NCI-H146 (cell line): ENCODE measurements around the gene REEP1.

Source experiments
- DNase-seq: peaks from one replicate; lab custom pipeline; 2025; lab: John Stamatoyannopoulos, UW

The REEP1 gene, protein sequence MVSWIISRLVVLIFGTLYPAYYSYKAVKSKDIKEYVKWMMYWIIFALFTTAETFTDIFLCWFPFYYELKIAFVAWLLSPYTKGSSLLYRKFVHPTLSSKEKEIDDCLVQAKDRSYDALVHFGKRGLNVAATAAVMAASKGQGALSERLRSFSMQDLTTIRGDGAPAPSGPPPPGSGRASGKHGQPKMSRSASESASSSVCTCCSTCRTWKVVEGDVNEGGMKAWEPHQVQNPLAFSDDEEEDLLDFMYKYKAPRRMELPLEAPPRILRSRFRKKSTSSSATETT

DNA sequence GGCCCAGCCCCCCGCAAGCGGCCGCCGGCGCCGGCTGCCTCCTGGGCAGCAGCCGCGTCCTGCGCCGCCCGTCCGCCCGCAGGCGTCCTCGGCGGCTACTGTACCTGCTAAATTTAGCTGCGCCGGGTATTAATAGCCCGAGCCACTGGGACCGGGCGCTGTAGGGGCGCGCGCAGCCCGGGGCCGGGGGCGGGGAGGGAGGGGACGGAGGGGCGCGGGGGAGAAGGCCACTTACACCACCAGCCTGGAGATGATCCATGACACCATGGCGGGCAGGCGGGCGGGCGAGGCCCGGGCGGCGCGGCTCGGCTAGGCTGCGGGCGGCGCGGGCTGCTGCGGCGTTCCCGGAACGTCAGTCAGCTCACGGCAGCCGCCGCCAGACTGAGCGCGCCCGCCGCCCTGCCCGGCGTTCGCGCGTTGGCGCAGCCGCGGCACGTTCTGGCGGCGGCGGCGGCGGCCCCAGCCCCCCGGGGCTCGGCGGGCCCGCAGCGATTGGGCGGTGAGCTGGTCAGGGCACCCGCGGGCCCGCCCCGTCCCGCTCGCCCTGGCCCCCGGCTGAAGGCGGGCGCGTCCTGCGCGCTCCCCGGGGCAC lies at the start of gene REEP1:
Gene REEP1 (minus strand): TSS at position 383 of the 592 bp plus-strand sequence. CDS start 116 bp downstream, at position 267.
- peak; percentile 61 for DNase-seq

DNA sequence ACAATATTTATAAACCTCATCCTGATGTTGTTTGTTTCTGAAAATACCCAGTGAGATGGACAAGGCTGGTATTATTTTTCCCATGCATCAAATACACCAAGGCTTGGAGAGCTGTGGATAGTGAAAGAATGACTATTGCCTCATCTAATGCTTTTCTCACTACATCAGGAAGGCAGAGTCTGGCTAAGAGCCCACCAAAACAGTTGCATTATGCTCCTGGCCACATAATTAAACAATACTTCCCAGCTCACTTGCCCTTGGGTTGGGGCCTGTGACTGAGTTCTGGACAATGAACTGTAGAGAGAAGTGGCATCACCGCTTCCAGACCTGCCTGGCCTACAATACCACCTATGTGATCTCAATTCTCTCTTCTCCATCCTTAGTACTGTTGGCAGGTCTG lies 46.4 kb upstream of the REEP1 start:
- no peak for DNase-seq

DNA sequence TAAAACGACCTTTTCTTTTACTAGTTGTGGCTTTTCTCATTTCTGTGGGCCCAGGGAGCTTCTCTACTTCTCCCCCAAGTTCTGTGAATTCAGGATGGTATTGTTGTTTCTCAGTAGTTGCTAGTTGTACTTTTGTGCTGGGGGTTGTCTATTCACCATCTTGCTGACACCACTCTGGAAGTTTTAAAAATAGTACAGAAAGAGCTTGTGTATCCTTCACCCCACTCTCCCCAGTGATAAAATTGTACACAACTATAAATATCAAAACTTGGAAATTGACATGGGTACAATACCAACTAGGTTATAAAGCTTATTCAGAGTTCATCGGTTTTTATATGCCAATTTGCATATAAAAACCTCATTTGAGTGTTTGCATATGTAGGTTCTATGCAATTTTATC lies 45.3 kb upstream of the REEP1 start:
- DNase-seq: no peak

DNA sequence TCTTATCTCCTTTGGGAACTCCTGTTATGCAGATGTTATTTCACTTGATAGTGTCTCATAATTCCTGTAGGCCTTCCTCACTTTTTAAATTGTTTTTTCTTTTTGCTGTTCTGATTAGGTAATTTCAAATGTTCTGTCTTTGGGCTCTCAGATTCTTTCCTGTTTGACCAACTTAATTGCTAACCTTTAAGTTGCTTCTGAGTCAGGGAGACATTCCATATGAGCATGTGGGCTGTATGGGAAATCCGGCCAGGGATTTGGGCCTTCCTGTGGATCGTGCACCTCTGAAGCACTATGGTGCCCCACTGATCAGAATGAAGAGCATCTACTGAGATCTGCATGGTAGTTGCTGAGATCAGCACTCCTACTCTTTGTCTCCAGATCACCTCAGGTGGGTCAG lies 44.7 kb upstream of the REEP1 start:
- no peak for DNase-seq

DNA sequence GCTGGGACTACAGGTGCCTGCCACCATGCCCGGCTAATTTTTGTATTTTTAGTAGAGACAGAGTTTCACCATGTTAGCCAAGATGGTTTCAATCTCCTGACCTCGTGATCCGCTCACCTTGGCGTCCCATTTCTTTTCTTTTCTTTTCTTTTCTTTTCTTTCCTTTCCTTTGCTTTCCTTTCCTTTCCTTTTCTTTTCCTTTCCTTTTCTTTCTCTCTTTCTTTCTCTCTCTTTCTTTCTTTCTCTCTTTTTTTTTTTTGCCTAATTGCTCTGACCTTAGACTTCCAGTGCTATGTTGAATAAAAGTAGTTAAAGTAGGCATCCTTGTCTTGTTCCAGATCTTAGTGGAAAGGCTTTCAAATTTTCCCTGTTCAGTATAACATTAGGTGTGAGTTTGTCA lies 41.0 kb upstream of the REEP1 start:
- DNase-seq: no peak

DNA sequence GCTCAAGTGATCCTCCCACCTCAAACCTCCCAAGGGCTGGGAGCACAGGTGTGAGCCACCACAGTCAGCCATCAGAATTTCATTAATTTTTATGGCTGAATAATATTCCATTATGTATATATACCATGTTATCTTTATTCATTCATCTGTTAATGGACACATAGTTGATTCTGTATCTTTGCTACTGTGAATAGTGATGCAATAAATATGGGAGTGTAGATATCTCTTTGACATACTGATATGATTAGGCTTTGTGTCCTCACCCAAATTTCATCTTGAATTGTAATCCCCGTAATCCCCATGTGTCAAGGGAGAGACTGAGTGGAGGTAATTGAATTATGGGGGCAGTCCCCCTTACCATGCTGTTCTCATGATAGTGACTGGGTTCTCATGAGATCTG lies 38.2 kb upstream of the REEP1 start:
- no peak for DNase-seq

DNA sequence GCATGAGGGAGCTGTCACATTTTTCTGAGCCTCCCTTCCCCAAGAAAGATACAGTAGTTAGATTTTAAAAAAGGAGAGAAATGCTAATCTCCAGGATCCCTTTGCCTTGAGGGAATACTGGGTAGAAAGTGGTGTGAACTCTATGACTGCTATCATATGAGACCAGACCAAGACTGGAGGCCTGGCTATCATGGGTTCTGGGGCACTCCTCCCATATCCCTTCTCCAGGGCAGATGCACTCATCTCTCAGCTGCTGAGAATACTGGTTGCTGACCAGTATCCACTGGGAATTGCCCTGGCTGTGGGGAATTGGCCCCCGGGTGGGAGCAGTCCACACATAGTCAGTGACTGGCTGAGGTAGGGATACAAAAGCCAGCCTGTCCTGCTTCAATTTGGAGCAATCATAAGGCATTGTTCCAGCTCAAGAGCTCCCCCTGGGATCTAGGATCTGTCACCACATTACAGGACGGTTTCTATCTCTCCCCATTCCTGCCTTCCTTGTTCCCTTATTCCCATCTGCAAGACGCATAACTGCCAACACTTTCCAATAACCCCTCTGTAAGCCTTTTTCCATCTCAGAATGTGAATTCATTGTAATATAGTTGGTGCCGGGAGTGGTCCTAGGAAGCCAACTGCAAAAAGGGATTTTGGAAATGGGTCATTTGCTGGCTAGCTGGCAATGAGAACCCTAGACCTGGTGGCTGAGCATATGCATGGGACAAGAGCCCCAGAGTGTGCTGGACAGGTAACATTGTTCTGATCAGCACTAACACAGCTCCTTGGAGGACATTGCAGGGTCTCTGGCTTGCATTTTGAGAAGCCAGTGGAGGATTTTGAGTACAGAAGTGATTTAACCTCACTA lies 35.4 kb upstream of the REEP1 start:
- DNase-seq: peak; percentile 69

DNA sequence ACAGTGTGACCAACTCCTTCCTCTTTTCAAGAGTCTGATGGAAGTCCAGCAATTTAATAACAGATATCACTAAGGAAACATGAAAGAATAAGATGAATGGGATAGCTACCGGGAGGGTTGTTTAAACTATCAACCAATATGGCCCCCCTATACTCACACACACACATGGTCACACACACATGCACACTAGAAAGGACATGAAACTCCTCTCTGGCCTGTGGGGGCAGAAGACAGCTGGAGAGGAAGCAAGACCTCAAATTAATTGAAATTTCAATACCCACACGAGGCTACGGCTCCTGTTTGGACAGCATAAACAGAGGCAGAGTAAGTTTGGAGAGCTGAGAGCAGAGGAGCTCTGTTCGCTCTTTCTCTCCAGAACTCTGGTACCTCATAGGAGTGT lies 34.7 kb upstream of the REEP1 start:
- DNase-seq: no peak

DNA sequence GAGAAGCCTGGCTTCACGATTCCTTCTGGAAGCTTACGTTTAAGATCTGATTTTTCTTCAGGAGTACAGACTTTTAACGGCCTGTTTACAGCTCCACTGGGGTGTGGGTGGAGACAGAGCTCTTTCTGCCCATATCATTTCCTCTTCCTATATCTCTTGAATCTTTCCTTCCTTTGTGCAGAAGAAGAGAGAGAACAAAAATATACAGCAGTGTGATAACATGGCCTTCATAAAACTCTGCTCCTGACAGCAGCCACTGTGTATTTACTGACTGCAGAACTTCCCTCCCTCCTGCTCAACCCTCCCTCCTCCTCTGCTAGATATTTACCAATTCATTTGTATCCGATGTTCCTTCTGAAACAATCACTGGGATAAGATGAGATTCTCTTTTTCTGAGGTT lies 34.1 kb upstream of the REEP1 start:
- no peak for DNase-seq

DNA sequence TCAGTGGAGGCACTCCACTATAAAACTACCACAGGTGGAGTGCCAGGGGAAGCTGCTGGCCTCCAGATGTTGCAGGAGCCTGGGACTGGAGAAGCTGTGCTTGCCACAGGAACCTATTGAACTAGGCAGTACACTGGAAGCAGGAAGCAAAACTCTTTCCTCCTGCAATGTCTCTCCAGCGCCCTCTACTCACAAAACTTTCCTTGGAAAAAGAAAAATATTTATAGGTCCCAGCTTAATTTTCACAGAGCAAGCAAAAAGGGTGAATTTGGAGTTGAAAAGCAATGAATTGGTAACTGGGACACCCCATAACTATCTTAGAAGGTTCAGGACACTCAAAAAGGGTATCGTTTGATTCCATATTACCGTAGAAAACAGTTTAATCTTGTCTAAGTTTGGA lies 33.2 kb upstream of the REEP1 start:
- no peak for DNase-seq

DNA sequence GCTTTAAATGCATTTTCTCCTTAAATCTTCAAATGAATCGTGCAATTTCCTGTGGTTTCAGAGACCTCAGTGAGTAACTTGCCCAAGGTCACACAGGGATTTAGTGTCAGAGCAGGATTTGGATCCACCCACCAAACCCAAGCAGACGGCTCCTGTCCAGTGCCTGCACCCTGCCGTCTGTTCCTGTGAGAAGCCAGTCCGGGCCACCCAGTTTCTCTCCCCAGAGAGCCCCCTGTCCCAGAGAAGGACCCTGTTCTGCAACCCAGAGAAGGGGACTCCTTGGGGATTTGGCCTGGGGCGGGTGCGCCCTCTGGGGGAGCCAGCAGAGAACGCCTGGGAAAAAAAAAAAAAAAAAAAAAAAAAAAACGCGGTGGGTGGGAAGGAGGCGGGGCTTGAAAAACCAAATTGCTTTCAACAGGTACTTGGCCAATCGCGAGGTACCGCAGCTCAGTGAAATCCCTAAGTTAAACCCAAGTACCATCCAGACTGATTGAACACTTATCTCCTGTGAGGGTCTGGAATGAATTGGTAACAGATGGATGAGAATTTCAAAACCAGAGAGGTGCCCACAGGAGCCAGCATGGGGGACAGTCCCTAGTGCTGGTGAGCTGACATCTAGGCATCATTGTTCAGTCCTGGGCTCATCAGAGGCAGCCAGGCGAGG lies 30.9 kb upstream of the REEP1 start:
- peak; percentile 70 for DNase-seq

DNA sequence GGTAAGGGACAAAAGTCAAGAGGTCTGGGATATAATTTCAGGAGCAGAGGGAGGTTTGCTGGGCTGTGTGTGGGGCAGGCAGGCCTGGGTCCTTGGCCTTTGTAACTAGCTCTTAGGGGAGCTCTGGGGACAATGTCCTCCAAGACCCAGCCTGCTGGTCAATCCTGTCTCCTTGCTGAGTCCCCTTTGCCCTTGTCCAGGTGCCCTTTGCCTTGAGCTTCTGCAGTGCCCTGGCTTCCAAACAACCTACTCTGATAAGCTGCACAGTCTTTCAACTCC lies 30.0 kb upstream of the REEP1 start:
- DNase-seq: no peak

DNA sequence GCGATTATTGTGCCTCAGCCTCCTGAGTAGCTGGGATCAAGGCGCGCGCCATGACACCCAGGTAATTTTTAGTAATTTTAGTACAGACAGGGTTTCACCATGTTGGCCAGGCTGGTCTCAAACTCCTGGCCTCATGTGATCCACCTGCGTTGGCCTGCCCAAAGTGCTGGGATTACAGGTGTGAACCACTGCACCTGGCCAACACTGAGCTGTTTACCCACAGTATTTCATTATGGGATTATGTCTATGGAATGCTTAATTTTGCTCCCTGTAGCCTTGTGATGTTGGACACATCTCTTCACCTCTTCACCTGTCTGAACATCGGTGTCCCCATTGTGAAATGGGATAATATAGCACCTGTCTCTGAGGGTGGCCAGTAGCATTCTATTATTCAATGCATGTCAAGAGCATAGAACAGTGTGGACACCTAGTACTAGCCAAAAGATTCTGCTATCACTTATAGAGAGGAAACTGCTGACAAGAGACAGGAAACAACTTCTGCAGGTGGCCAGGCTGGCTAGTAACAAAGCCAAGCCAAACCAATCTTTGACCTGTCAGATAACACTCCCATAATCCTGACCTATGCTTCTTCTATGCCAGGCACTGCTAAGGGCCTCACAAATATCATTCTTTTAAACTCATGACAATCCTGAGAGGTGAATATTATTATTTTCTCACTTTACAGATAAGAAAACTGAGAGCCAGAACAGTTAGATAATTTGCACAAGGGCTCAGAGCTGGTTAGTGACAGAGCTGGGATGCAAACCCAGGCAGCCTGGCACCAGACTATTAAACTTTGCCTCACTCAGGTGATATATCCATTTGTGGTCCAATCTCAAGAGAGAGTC lies 29.4 kb upstream of the REEP1 start:
- peak; percentile 78 for DNase-seq

DNA sequence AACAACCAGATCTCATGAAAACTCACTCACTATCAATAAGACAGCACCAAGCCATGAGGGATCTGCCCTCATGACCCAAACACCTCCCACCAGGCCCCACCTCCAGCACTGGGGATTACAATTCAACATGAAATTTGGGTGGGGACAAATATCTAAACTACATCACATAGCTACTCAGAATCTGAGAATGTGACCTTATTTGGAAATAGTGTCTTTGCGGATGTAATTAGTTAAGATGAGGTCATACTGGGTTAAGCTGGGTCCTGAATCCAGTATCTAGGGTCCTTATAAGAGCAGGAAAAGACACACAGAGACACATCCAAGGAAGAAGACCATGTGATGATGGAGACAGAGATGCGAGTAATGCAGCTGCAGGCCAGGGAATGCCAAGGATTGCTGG lies 27.5 kb upstream of the REEP1 start:
- DNase-seq: no peak

DNA sequence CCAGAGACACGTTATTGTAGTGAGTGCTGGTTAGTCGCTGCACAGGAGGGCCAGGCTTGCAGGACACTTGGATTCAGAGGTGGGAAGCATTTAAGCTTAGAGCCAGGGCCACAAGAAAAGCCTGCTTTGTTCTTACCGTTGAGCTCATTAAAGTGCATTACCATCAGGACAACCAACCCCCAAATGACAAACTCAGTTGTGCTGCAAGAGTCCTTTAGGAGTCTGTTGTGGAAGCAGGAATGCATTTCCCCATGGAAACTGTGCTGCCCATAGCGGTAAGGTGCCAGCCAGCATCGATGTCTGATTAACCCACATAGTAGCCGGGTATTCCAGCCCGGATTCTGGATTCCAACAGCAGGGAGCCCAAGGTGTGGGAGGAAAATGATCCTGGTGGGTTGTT lies 23.4 kb upstream of the REEP1 start:
- no peak for DNase-seq

DNA sequence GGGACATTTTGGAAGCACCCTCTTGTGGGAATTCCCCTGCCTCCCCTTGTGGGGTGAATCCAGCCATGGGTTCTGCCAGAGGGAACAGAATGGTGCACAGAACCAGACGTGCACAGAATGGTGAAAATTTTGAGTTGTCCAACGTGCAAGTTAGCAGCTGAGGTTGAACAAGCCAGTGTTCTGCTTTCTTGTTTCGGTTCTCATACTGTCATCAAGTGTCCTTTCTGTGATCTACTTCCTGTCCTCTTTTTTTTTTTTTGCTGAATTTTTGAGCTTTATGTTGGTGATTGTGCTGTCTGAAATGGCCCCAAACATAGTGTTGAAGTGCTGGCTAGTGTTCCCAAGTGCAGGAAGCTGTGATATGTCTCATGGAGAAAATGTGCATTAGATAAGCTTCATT lies 21.5 kb upstream of the REEP1 start:
- no peak for DNase-seq

DNA sequence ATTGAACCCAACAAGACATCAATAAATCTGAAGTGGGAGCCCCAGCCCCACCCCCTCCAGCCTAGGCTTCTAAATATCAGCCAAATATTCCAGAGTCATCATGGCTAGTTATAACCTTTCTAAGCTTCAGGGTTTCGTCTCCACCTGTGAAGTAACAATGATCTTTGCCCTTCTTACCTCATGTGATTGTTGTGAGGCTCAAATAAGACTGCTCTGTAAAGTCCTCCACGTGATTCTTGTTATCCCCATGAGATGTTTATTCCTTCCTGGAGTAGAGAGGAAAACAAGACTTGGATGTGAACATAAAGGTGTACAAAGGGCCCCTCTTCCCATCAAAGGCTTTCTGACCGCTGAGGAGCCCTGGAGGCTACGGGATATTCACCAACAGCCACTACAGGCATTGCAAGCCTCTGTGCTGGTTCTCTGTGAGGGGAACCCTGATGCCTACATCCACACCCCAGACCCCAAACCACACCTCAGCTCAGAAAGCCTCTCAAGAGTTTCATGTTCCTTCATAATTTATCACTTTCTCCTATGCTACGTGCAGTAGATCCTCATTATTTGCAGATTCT lies 20.1 kb upstream of the REEP1 start:
- no peak for DNase-seq

DNA sequence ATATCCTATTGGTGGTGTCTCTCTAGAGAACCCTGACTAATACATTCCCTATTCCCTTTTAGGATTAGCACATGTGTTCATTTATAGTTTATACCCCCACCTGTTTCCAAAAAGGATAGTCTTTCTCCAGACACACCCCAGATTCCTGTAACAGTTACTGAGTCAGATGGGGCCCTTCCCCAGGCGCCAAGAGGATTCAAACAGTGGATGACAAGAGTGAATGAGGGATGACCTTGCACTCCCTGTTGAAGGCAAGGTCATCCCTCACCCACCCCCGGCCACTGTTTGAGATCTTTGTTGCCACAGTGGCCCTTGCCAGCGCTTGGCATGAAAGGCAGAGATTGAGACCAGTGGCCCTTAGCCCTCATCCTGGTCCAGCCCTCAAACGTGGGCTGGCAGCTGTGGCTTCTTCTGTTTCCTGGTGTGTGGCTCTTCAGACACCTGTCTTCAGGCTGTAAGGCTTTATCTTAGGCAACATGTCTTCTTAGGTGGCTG lies 15.3 kb upstream of the REEP1 start:
- no peak for DNase-seq

DNA sequence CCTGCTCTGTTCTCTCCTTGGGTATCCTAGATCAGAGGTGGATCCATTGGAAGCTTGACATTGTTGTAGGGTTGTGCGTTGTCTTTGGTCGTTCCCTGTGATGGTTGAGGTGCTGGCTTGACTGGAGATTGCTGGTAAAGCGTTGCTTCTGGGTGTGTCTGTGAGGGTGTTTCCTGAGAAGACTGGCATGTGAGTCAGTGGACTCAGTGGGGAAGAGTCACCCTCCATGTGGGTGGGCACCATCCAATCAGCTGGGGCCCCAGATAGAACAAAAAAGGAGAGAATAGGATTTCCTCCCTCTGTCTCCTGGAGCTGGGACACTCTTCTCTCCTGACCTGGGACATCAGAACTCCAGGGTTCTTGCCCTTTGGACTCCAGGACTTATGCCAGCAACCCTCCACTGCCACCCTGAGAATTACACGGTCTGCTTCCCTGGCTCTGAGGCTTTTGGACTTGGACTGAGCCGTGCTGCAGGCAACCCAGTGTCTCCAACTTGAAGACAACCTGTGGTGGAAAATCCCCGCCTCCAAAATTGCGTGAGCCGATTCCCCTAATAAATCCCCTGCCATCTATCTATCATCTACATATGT lies 14.8 kb upstream of the REEP1 start:
- no peak for DNase-seq

DNA sequence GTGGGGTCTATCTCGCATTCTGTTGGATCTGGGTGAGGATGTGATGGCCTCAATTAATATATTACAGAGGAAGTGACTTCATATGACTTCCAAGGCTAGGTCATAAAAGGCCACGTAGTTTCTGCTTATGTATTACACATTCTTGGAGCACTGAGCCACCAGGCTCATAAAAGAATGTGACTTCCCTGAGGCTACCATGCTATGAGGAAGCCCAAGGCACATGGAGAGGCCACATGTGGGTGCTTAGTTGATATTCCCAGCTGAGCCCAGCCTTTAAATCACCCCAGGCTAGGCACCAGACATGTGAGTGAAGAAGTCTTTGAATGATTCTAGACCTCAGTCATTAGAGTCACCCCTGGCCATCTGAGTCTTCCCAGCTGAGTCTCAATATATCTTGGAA lies 13.3 kb upstream of the REEP1 start:
- DNase-seq: no peak

DNA sequence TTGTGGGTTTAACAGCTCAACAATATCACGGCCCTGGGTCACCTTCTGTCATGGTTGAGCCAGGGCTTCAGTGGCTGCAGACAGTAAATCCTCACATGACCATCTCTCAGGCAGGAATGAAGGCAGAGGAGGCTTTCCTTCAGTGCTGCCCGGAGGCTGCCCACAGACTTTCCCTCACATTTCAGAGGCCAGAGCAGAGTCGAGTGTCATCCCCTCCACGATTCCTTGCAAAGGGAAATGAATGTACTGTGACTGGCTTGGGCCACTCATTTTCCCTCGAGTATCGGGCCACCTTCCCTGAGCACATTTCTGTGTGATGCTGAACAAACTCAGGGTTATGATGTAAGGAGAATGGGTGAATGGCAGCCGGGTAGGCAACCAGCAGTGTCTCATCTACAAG lies 10.0 kb upstream of the REEP1 start:
- no peak for DNase-seq
